Urothelium cell line (cell line): ENCODE results near the gene DLG5.
"Not testable (repeated sequence)": the region's sequence is repeated elsewhere in the genome, so short reads cannot be mapped to it uniquely, and the experiment has no call there.

Source experiments
- DNase-seq: peaks from one replicate; pipeline ENCODE4 v3.0.0; 2011; ENCODE audit warnings: low spot score, mixed read lengths
- FAIRE-seq: peaks from 2 replicates; lab custom pipeline; 2011; peaks lifted over from hg19 to GRCh38; lab: Jason Lieb, UNC

The DLG5 gene

DNA sequence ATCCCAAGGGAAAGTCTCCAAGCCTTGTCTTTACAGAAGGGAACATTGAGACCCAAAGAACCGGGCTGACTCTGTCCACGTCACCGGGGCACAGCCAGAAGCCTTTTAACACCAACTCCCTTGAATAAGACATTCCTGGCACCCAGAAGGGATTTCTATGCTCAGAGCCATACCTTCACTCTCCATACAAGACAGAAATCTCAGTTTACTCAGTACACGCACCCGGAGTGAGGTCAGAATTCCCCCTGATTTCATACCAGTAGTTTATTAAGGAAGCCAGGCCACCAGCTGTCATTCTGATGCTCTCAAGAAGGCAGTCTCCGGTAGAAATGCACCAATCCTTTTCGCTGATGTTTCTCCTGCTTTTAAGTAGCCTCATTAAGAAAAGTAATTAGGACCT, 154.7 kb downstream of the DLG5 start:
- DNase-seq (no peak), FAIRE-seq (no peak)

- no peak for FAIRE-seq
- DNase-seq = no peak
These were observed 155.1 kb downstream of the DLG5 start for GRCh38 chr10:77771450-77771849.

DNA sequence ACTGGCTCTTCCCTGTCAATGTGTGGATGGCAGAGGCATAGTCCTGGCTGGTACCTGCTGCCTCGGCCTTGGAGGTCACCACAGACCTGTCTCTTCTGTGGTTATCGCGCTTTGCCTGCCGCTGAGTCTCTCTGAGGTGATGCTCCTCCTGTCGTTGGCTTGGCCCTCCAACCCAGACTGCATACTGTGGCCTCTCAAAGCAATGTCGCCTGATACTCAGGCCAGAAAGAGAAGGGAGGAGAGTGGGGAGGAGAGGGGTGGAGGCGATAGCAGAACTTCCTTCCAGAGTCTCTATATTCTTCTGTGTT, 155.7 kb downstream of the DLG5 start:
- FAIRE-seq = no peak
- DNase-seq = no peak

- DNase-seq (no peak), FAIRE-seq (no peak)
These were observed 156.3 kb downstream of the DLG5 start for GRCh38 chr10:77770081-77770867.

DNA sequence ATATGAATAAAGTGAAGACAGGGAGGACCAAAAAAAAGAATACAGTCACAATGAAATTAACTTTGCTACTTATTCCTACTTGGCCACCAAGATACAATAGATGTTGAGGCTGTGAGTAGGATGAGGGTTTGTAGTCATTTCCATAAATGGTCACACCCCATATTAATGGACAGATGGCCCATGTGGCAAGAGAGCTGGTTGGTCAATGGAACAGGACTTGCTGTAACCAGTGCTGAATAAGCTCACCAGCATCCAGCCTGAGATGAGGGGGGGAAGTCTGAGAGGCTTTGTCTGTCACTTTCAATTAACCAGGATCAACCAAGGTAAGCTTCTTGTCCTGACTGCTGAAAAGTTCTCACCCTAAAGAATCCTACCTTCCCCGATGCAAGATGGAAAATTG, 158.5 kb downstream of the DLG5 start:
- DNase-seq (no peak), FAIRE-seq (no peak)

DNA sequence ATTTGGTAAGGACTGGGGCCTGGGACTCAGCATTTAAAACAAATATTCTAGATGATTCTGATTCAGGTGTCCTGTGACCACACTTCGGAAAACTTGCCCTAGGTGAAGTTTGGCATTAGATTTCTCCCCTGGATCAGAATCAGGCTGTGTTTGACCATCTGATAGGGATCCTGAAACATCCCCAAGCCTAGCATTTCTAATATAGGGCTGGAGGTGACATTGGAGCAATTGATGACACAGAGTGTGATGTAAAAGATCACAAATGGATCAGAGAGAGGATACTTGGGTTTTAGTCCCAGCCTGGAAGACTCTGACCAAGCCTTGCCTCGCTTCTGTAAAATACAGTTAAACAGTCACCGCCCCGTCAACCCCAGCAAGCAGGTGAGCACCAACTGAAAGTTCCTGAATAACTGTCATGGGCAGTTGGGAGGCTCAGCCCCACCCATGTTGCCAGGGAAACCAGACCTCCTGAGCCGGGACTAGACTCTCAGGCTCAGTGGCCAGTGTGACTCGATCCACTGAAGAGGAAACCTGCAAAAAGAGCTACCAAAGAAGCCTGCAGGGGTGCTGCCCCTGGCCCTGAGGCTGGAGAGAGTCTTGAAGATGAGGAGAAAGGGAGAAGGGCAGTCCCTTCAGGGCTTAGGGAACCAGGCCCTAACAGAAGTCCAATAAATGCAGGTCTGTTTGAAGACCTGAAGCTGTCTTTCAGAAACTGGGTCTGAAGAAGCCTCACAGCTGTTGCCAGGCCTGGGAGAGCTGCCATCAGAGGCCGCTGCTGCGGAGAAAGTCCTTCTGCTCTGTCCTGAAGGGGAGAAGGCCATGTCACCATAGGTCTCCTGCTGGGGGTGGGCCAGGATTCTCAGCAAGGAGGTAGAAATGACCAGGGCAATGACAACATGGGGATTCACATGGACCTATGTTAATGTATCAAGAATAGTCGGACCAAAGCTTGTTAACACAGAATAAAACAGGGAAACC, 162.8 kb downstream of the DLG5 start:
- no peak for FAIRE-seq
- no peak for DNase-seq

DNA sequence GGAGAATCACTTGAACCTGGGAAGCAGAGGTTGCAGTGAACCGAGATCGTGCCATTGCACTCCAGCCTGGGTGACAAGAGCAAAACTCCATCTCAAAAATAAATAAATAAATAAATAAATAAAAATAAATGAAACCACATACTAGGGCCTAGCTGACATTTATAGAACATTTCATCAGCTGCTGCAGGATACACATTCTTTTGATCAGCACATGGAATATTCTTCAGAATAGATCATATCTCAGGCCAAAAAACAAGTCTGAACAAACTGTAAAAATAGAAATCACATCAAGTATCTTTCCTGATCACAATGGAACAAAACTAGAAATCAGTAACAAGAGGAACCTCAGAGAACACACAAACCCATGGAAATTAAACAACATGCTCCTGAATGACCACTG, 168.1 kb downstream of the DLG5 start:
- FAIRE-seq, DNase-seq: not testable (repeated sequence)

DNA sequence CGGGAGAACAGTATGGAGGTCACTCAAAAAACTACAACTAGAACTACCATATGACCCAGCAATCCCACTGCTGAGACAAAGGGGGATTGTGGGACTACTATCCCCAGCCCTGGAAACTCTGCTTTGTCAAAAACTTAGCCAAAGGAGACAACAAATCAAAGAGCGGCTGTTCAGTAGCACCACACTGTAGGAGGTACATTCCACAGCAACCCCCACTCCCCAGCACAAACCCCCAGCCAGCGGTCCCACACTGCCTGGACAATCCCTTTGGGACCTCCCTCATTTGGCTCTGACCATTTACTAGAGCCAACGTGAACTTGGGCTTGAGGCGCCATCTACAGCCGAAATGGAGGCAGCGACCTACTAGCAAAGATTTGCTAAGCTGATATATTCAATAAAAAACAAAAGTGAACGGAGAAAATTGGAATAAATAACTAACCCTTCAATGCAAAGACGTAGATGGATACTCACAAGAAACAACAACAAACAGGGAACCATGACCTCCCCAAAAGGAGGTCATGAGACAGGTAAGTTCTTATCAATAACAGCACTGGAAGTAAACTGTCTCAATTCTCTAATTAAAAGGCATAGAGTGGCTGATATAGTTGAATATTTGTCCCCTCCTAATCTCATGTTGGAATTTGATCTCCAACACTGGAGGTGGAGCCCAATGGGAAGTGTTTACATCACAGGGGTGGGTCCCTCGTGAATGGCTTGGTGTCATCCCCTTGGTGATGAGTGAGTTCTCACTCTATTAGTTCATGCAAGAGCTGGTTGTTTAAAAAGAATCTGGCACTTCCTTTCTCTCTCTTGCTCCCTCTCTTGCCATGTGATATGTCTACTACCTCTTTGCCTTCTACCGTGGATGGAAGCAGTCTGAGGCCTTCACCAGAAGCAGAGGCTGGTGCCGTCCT, 170.0 kb downstream of the DLG5 start:
- DNase-seq = peak; percentile 75
- FAIRE-seq = peak; percentile 37

- DNase-seq = peak; percentile 62
- peak; percentile 67 for FAIRE-seq
These were observed 180.4 kb downstream of the DLG5 start for GRCh38 chr10:77746047-77746707.

DNA sequence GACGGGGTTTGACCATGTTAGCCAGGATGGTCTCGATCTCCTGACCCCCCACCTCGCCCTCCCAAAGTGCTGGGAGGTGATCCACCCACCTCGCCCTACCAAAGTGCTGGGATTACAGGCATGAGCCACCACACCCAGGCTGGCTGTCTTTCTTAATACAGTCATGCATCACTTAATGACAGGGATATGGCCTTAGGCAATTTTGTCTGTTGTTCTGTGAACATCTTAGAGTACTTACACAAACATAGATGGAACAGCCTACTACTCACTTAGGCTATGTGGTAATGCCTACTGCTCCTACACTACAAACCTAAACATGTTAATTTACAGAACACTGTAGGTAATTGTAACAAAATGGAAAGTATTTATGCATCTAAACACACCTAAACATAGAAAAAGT, 182.3 kb downstream of the DLG5 start:
- FAIRE-seq (no peak), DNase-seq (no peak)

DNA sequence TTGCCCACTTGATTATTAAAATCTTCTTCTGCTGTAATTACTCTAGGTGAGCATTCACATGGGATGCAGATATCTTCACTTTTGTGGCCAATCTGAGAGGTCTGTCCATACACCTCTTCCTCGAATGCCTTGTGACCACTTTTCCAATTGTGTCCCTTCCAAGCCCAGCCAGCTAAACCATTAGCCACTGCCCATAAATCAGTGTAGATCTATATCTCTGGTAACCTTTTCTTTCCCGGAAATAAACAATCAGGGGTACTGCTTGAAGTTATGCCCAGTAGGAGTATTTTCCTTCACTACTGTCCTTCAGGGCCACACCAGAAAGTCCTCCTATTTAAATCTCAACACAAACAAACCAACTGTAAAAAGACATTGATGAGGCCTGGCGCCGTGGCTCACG, 184.4 kb downstream of the DLG5 start:
- FAIRE-seq (no peak), DNase-seq (no peak)

GRCh38 chr10:77741746-77742145, 184.8 kb downstream of the DLG5 start:
- DNase-seq (no peak), FAIRE-seq (no peak)
